NB4 (cell line): ENCODE measurements around the gene KLHL17.

Source experiments
- CTCF ChIP-seq: IDR thresholded peaks from one replicate; pipeline ENCODE4 v1.5.1; 2012; ENCODE audit warnings: low read depth, low read length
- MAX ChIP-seq: IDR thresholded peaks from 2 replicates; pipeline ENCODE4 v1.6.1; 2011; ENCODE audit warnings: low read depth, low read length
- MYC ChIP-seq: IDR thresholded peaks from 2 replicates; pipeline ENCODE4 v1.6.1; 2011; ENCODE audit warnings: low read depth, low read length
- POLR2A ChIP-seq: IDR thresholded peaks from 2 replicates; pipeline ENCODE4 v1.6.1; 2011; ENCODE audit warnings: mild to moderate bottlenecking; ENCODE audit not compliant: insufficient read length; ENCODE audit errors: extremely low read depth

- TF ChIP-seq CTCF (no peak), POLR2A (no peak), MYC (no peak), MAX (no peak)
These were observed 2.9 kb downstream of the KLHL17 start for GRCh38 chr1:963301-963651.
